Panc1 (cell line): ENCODE measurements around the gene XKR8. TPM values are rescaled to one million over a fixed set of nuclear protein-coding genes. Genes with fewer than 3 reads are reported as not detected.

Source experiments
- ATAC-seq: fragments of 200-7000 bp; cut with Tn5 transposase; 2 replicates; pipeline ENCODE4 v1.9.1; 2020; ENCODE audit warnings: mild to moderate bottlenecking, moderate library complexity
- BruUV-seq: library from RNA; stranded (reverse); fragments of 400-500 nt; replicated peaks from 2 replicates; lab custom pipeline; 2021; lab: Mats Ljungman, UMichigan
- CTCF ChIA-PET: fragments of 300-600 bp; sonication (Branson Sonifier 250); formaldehyde crosslinking; loops from one replicate; lab custom pipeline; 2022; ENCODE audit warnings: antibody characterized with exemption; lab: Charles Lee
- POLR2A ChIA-PET: fragments of 300-600 bp; sonication (Branson Sonifier 250); formaldehyde crosslinking; loops from one replicate; lab custom pipeline; 2022; ENCODE audit warnings: antibody characterized with exemption; lab: Charles Lee
- DNase-seq: peaks from one replicate; pipeline ENCODE4 v3.0.0-alpha.2; 2010; ENCODE audit warnings: low read depth, low spot score
- H3K27ac ChIP-seq: 2 replicates; pipeline ENCODE4 v1.5.1; 2011; ENCODE audit warnings: mild to moderate bottlenecking, low read length, inconsistent platforms
- H3K27me3 ChIP-seq: fragments of 200-500 bp; sonication (Bioruptor generic); 2 replicates; pipeline ENCODE4 v1.6.0; 2014; ENCODE audit warnings: low read length, inconsistent platforms; ENCODE audit not compliant: control insufficient read depth, insufficient read depth
- H3K36me3 ChIP-seq: fragments of 200-500 bp; sonication (Bioruptor generic); 2 replicates; pipeline ENCODE4 v1.5.1; 2014; ENCODE audit warnings: inconsistent platforms, mild to moderate bottlenecking, low read length, moderate library complexity; ENCODE audit not compliant: control insufficient read depth, insufficient read depth
- H3K4me1 ChIP-seq: 2 replicates; pipeline ENCODE4 v1.5.1; 2011; ENCODE audit warnings: inconsistent platforms, mild to moderate bottlenecking, low read length, moderate library complexity; ENCODE audit not compliant: control insufficient read depth, insufficient read depth
- H3K4me3 ChIP-seq, 2 experiments: 2 replicates each; pipeline ENCODE4 v1.5.1; 2011 to 2012; ENCODE audit warnings: low read depth in 2 of 2, low read length in 2 of 2, mild to moderate bottlenecking in 2 of 2, inconsistent platforms in 1 of 2, moderate library complexity in 1 of 2
- H3K9me3 ChIP-seq: fragments of 200-500 bp; sonication (Bioruptor generic); 2 replicates; pipeline ENCODE4 v1.5.1; 2014; ENCODE audit warnings: low read depth, mild to moderate bottlenecking, inconsistent platforms, low read length, moderate library complexity; ENCODE audit not compliant: control insufficient read depth, insufficient read depth
- CTCF ChIP-seq: fragments of 450-650 bp; IDR thresholded peaks from 2 replicates; pipeline ENCODE4 v1.5.1; 2017; ENCODE audit warnings: mild to moderate bottlenecking
- POLR2AphosphoS5 ChIP-seq: IDR thresholded peaks from 2 replicates; pipeline ENCODE4 v1.6.1; 2012; ENCODE audit warnings: mild to moderate bottlenecking, low read depth, low read length, moderate library complexity
- REST ChIP-seq, 2 experiments: IDR thresholded peaks; 2 replicates each; pipeline ENCODE4 v1.6.1; 2011 to 2012; ENCODE audit warnings: low read depth in 2 of 2, control low read depth in 1 of 2, low read length in 1 of 2, mild to moderate bottlenecking in 1 of 2, moderate library complexity in 1 of 2; ENCODE audit not compliant: insufficient read depth in 1 of 2
- SIN3A ChIP-seq: IDR thresholded peaks from 2 replicates; pipeline ENCODE4 v1.6.1; 2012; ENCODE audit warnings: low read depth, mild to moderate bottlenecking, low read length, moderate library complexity, borderline replicate concordance; ENCODE audit not compliant: insufficient read depth
- TCF7L2 ChIP-seq: IDR thresholded peaks from 2 replicates; pipeline ENCODE4 v1.6.1; 2011; ENCODE audit warnings: mild to moderate bottlenecking, low read depth, low read length, inconsistent platforms
- in situ Hi-C: cut with HindIII; loops from 2 replicates; pipeline ENCODE4 v1.10.0; 2016; ENCODE audit warnings: low sequenced_read_pairs, low pct_unique_long_range_greater_than_20kb
- intact Hi-C: fragments of 100-400 bp; cut with micrococcal nuclease; formaldehyde crosslinking; loops from one replicate; pipeline ENCODE4 v1.10.0; 2022; ENCODE audit not compliant: unreplicated experiment
- total RNA-seq: library from RNA; stranded (reverse); gene quantifications from one replicate; pipeline ENCODE4 v1.2.1, GENCODE V29; 2021; ENCODE audit not compliant: unreplicated experiment

Gene XKR8
- total RNA-seq, 1 experiment from 2014 or later: 10.6 TPM

- ChIA-PET CTCF (no interaction called here), POLR2A (no interaction called here)
- Histone ChIP-seq H3K36me3 (no peaks in the 10 kb centered on the region; the same call in 1 of the 2 replicates), H3K27ac (no peak overlapping the region), H3K27me3 (no peaks in the 10 kb centered on the region), H3K4me1 (no peaks in the 10 kb centered on the region), H3K4me3 (no peak overlapping the region), H3K9me3 (no peaks in the 10 kb centered on the region)
- BruUV-seq: TSS peak; percentile 46
- intact Hi-C loops (no loop called here), in situ Hi-C loops (no loop called here)
- TF ChIP-seq POLR2AphosphoS5 (no peak), CTCF (no peak), REST (IDR thresholded peaks at IDR 0.05; ENCODE audit: insufficient read depth in 1 of 2, low read depth in 2 of 2, low read length in 1 of 2) (no peak), SIN3A (no peak), TCF7L2 (no peak)
- ATAC-seq (0 out of 2 replicates have a peak, but pooled peaks have one; percentile 7), DNase-seq (no peak)
Observed at GRCh38 chr1:27967106-27967883, 7.5 kb downstream of the XKR8 start.

- ChIA-PET POLR2A (no interaction called here), CTCF (interaction anchor here (0.6 kb wide), 1 partner anchor 39 kb away, joined by 3 read pairs; no protein-coding TSS in a partner anchor)
- ATAC-seq: no peak
- BruUV-seq: no TSS peak
- in situ Hi-C loops (no loop called here), intact Hi-C loops (no loop called here)
- Histone ChIP-seq H3K27ac (no peak overlapping the region), H3K36me3 (no peaks in the 10 kb centered on the region; the same call in 1 of the 2 replicates), H3K4me1 (no peaks in the 10 kb centered on the region), H3K9me3 (no peaks in the 10 kb centered on the region), H3K27me3 (no peaks in the 10 kb centered on the region), H3K4me3 (no peak overlapping the region)
- TF ChIP-seq TCF7L2: no peak
- DNase-seq: no peak
Observed at GRCh38 chr1:27967884-27968466, 8.2 kb downstream of the XKR8 start.

GRCh38 chr1:27968692-27969091 is 8.9 kb downstream of the XKR8 start:
- no peak for TF ChIP-seq SIN3A
- CTCF ChIA-PET: no interaction called here
- no TSS peak for BruUV-seq
- no peak overlapping the region for H3K4me3 ChIP-seq
- H3K27me3 ChIP-seq: no peaks in the 10 kb centered on the region
- ATAC-seq (no peak), DNase-seq (peak; percentile 61)
- POLR2A ChIA-PET: no interaction called here
- H3K9me3 ChIP-seq: no peaks in the 10 kb centered on the region
- H3K27ac ChIP-seq: no peak overlapping the region
- H3K4me1 ChIP-seq: no peaks in the 10 kb centered on the region
- intact Hi-C loops: no loop called here
- in situ Hi-C loops: no loop called here
- H3K36me3 ChIP-seq: no peaks in the 10 kb centered on the region; the same call in 1 of the 2 replicates
